ENCODE data around the gene CNKSR3.

Gene CNKSR3

GRCh38 chr6:154347981-154348380, 162.5 kb downstream of the CNKSR3 start:
- H3K4me1 ChIP-seq (ENCODE audit: low read depth, poor library complexity, severe bottlenecking), result no peaks in the 10 kb centered on the region
- H2AFZ ChIP-seq (ENCODE audit: low read depth), result no peak overlapping the region
- no peaks in the 10 kb centered on the region for H4K20me1 ChIP-seq (ENCODE audit: insufficient read depth)
- TF ChIP-seq CTCF (conservative IDR thresholded peaks at IDR 0.05; ENCODE audit: low read depth, low read length), result no peak
- H3K9ac ChIP-seq, result no peak overlapping the region
- H3K36me3 ChIP-seq (ENCODE audit: insufficient read depth), result no peaks in the 10 kb centered on the region
- H3K79me2 ChIP-seq (ENCODE audit: insufficient read depth, low read depth), result no peaks in the 10 kb centered on the region
- no peak overlapping the region for H3K4me2 ChIP-seq
- H3K27me3 ChIP-seq (ENCODE audit: insufficient read depth, low read depth), result no peaks in the 10 kb centered on the region
- no peak overlapping the region for H3K4me3 ChIP-seq (IDR thresholded peaks at IDR 0.05; ENCODE audit: insufficient read depth, low read depth, low read length)
- H3K27ac ChIP-seq, result no peak overlapping the region

- no peaks in the 10 kb centered on the region for H3K4me1 ChIP-seq (ENCODE audit: low read depth, poor library complexity, severe bottlenecking)
- H4K20me1 ChIP-seq (ENCODE audit: insufficient read depth), result no peaks in the 10 kb centered on the region
- no peaks in the 10 kb centered on the region for H3K79me2 ChIP-seq (ENCODE audit: insufficient read depth, low read depth)
- H2AFZ ChIP-seq (ENCODE audit: low read depth), result no peak overlapping the region
- H3K36me3 ChIP-seq (ENCODE audit: insufficient read depth), result no peaks in the 10 kb centered on the region
- TF ChIP-seq CTCF (conservative IDR thresholded peaks at IDR 0.05; ENCODE audit: low read depth, low read length), result no peak
- no peak overlapping the region for H3K4me2 ChIP-seq
- no peak overlapping the region for H3K4me3 ChIP-seq (IDR thresholded peaks at IDR 0.05; ENCODE audit: insufficient read depth, low read depth, low read length)
- H3K27ac ChIP-seq, result no peak overlapping the region
- no peak overlapping the region for H3K9ac ChIP-seq
- H3K27me3 ChIP-seq (ENCODE audit: insufficient read depth, low read depth), result no peaks in the 10 kb centered on the region
These were observed 164.7 kb downstream of the CNKSR3 start for GRCh38 chr6:154345811-154346210.

- Histone ChIP-seq H3K4me2 (no peak overlapping the region), H3K79me2 (ENCODE audit: insufficient read depth, low read depth) (no peaks in the 10 kb centered on the region), H3K27me3 (ENCODE audit: insufficient read depth, low read depth) (no peaks in the 10 kb centered on the region), H4K20me1 (ENCODE audit: insufficient read depth) (no peaks in the 10 kb centered on the region), H3K9ac (no peak overlapping the region), H2AFZ (ENCODE audit: low read depth) (no peak overlapping the region), H3K4me1 (ENCODE audit: low read depth, poor library complexity, severe bottlenecking) (no peaks in the 10 kb centered on the region), H3K4me3 (IDR thresholded peaks at IDR 0.05; ENCODE audit: insufficient read depth, low read depth, low read length) (no peak overlapping the region), H3K36me3 (ENCODE audit: insufficient read depth) (no peaks in the 10 kb centered on the region), H3K27ac (no peak overlapping the region)
- TF ChIP-seq CTCF (conservative IDR thresholded peaks at IDR 0.05; ENCODE audit: low read depth, low read length), result no peak
These were observed 166.8 kb downstream of the CNKSR3 start for GRCh38 chr6:154343473-154344308.

- no peaks in the 10 kb centered on the region for H3K36me3 ChIP-seq (ENCODE audit: insufficient read depth)
- no peak overlapping the region for H3K4me3 ChIP-seq (IDR thresholded peaks at IDR 0.05; ENCODE audit: insufficient read depth, low read depth, low read length)
- no peaks in the 10 kb centered on the region for H4K20me1 ChIP-seq (ENCODE audit: insufficient read depth)
- no peak overlapping the region for H3K9ac ChIP-seq
- H2AFZ ChIP-seq (ENCODE audit: low read depth), result no peak overlapping the region
- H3K79me2 ChIP-seq (ENCODE audit: insufficient read depth, low read depth), result no peaks in the 10 kb centered on the region
- no peaks in the 10 kb centered on the region for H3K4me1 ChIP-seq (ENCODE audit: low read depth, poor library complexity, severe bottlenecking)
- no peak overlapping the region for H3K27ac ChIP-seq
- H3K27me3 ChIP-seq (ENCODE audit: insufficient read depth, low read depth), result no peaks in the 10 kb centered on the region
- H3K4me2 ChIP-seq, result no peak overlapping the region
- TF ChIP-seq CTCF (conservative IDR thresholded peaks at IDR 0.05; ENCODE audit: low read depth, low read length), result no peak
These were observed 168.6 kb downstream of the CNKSR3 start for GRCh38 chr6:154341871-154342270.

Measured in KMS-11 (cell line).